GM06990 (cell line): ENCODE measurements around the gene TMEM167A.
"Not testable (repeated sequence)": the region's sequence is repeated elsewhere in the genome, so short reads cannot be mapped to it uniquely, and the experiment has no call there.

Source experiments
- DNase-seq: peaks from one replicate; pipeline ENCODE4 v3.0.0-alpha.2; 2011; ENCODE audit not compliant: insufficient read length; ENCODE audit errors: extremely low read depth
- H3K27me3 ChIP-seq: replicated peaks from 2 replicates; pipeline ENCODE4 v1.6.0; 2011; ENCODE audit warnings: low read length; ENCODE audit not compliant: control insufficient read depth, insufficient read depth
- H3K36me3 ChIP-seq: 2 replicates; pipeline ENCODE4 v1.5.1; 2011; ENCODE audit warnings: low read length; ENCODE audit not compliant: control insufficient read depth, insufficient read depth
- H3K4me3 ChIP-seq: replicated peaks from 2 replicates; pipeline ENCODE4 v1.5.1; 2011; ENCODE audit warnings: low read depth, mild to moderate bottlenecking, control low read depth, low read length
- TF ChIP-seq, protein P1 (sequence below): IDR thresholded peaks from 2 replicates; pipeline ENCODE4 v1.5.1; 2011; ENCODE audit warnings: low read length, control low read depth, mild to moderate bottlenecking, inconsistent platforms; ENCODE audit not compliant: insufficient read depth, poor library complexity, severe bottlenecking

The TMEM167A gene

DNA sequence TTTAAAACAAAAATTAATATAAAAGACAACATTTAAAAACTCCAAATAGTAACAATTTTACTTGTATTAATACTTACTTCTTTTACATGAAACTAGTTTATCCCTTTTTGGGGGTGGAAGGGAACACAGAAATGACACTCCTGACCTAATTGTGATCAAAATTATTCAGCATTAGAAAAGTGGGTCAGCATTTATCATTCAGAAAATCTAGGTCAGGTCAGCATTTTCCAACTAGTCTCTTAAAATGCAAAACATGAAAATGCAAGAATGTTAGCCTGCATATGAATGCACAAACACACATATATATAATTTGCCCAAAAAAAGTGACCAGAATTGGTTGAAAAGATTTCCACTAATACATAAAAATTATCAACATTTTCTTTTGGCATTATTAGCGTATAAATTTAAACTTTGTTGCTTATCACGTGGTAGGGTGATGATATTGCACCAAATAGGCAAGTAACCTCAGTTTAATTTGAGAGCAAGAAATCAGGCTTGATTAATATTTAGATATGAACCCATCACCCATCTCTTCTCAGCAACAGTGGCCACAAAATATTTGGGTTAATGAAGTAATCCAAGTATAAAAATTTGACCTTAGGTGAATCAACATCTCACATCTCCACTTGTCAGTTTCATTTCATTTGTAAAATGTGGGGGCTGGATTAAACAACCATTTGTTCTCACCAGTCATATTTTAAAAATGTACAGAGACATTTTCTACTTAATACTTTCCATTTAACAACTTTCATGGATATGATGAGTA is 5.7 kb downstream of the TMEM167A start:
- H3K36me3 ChIP-seq: no peaks in the 10 kb centered on the region; the same call in 1 of the 2 replicates
- TF ChIP-seq, protein P1, sequence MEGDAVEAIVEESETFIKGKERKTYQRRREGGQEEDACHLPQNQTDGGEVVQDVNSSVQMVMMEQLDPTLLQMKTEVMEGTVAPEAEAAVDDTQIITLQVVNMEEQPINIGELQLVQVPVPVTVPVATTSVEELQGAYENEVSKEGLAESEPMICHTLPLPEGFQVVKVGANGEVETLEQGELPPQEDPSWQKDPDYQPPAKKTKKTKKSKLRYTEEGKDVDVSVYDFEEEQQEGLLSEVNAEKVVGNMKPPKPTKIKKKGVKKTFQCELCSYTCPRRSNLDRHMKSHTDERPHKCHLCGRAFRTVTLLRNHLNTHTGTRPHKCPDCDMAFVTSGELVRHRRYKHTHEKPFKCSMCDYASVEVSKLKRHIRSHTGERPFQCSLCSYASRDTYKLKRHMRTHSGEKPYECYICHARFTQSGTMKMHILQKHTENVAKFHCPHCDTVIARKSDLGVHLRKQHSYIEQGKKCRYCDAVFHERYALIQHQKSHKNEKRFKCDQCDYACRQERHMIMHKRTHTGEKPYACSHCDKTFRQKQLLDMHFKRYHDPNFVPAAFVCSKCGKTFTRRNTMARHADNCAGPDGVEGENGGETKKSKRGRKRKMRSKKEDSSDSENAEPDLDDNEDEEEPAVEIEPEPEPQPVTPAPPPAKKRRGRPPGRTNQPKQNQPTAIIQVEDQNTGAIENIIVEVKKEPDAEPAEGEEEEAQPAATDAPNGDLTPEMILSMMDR: no peak

DNA sequence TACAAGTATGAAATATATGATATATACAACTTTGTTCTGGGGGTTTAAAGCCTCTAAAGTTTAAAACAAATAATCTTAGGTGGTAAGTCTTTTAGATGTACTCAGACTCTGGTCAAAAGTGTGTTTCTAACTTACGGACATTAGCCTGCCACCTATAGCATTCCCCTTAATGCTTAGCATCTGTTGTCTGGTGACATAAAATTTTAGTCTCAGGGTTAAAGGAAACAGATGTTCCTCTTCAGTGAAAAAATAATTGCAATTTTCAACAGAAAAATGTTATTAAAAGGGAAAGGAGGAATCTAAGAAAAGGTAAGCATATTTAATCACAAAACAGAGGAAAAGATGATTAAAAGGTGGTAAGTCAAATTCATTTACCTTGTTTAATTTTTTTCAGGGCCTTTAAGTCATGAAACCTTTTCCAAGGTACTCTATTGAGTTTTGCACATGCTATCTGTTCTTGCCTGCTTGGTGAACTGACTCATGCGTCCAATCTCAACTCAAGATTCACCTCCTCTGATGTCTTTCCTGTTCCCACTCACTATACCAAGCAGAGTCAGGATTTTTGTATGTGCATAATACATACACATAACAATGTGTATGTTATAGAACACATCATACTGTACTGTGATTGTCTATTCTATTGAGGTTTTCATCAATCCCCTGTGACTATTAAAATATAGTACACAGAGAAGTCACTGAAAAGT is 7.9 kb downstream of the TMEM167A start:
- H3K4me3 ChIP-seq: no peak overlapping the region
- no peak for DNase-seq
- peaks cover 2% of the 10 kb centered on the region; the same call in 1 of the 2 replicates for H3K36me3 ChIP-seq
- H3K27me3 ChIP-seq: no peaks in the 10 kb centered on the region
- TF ChIP-seq, protein P1: no peak

More for the DNA sequence above, 5.7 kb downstream of the TMEM167A start:
- Histone ChIP-seq H3K4me3 (no peak overlapping the region), H3K27me3 (no peaks in the 10 kb centered on the region)
- DNase-seq: no peak

DNA sequence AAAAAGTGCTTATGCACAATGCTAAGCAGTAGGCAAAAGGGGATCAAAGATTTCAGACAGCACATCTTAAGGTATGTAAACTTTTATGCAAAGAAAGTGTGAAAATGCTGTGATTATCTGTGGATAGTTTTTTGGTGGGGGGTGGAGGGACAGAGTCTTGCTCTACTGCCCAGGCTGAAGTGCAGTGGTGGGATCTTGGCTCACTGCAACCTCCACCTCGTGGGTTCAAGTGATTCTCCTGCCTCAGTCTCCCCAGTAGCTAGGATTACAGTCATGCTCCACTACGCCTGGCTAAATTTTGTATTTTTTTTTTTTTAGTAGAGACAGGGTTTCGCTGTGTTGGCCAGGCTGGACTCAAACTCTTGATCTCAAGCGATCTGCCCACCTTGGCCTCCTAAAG is 9.8 kb downstream of the TMEM167A start:
- H3K4me3 ChIP-seq, H3K36me3 ChIP-seq, H3K27me3 ChIP-seq, DNase-seq: not testable (repeated sequence)

DNA sequence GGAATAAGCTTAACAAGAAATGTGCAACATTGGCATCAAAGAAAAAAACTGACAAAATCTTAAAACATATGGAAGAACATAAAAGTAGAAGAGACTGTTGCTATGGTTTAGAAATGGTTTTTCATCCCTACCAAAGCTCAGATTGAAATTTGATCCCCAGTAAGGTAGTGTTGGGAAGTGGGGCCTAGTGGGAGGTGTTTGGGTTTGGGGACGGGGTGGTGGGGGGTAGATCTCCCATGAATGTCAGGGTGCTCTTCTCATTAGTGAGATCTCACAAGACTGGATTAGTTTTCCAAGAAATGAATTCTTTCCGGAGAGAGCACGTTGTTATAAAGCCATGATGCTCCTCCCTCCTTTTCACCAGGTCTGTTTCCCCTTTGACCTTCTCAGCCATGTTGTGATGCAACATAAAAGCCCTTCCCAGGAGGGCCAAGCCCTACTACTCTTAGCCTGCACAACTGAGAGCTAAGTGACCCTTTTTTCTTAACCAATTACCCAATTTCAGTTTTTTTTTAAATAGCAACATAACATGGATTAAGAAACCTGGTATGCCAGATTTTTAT is 10.6 kb downstream of the TMEM167A start:
- no peak for DNase-seq
- TF ChIP-seq, protein P1: no peak
- Histone ChIP-seq H3K36me3 (peaks cover 2% of the 10 kb centered on the region), H3K4me3 (no peak overlapping the region), H3K27me3 (no peaks in the 10 kb centered on the region)

DNA sequence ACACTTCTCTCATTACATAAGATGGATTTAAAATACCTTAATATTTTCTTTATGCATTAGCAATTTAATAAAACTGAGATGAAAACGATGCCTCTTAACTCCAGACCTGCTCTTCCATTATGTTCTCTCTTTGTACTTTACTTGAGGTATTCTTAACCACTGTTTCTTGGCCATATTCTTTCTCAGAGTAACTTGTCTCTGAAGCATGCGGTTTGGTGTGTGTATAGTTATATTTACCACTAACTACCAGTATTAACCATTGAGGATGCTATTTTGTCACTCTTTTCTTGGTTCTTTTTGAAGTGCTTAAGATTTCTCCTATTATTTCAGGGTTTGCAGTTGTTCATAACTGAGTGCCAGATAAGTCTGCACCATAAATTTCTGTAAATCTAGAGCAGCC is 17.9 kb downstream of the TMEM167A start:
- TF ChIP-seq, protein P1: no peak
- Histone ChIP-seq H3K36me3 (no peaks in the 10 kb centered on the region; the same call in 1 of the 2 replicates), H3K4me3 (no peak overlapping the region), H3K27me3 (no peaks in the 10 kb centered on the region)
- no peak for DNase-seq

DNA sequence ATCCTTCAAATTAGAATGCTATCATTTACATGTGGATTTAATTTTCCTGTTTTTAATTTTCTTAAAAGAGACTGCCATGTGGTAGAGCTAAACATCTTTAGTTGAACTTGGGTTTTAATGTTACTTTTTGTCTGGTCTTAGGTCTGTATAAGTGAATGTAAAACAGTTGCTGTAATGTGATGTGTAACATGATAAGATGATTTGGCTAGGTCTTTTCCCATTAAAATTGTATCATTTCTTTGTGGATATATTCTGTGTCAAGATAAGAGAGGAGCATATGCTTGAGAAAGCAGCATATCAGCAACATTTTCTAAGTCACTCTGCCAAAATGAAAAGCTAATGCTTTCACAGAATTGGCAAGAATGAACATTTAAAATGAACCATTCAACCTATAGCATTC is 18.5 kb downstream of the TMEM167A start:
- Histone ChIP-seq H3K36me3 (no peaks in the 10 kb centered on the region; the same call in 1 of the 2 replicates), H3K4me3 (no peak overlapping the region), H3K27me3 (no peaks in the 10 kb centered on the region)
- no peak for DNase-seq
- TF ChIP-seq, protein P1: no peak
